Measurements from ENCODE around the gene MLXIPL.
"Not testable (repeated sequence)": the region's sequence is repeated elsewhere in the genome, so short reads cannot be mapped to it uniquely, and the experiment has no call there.

MLXIPL gene, protein sequence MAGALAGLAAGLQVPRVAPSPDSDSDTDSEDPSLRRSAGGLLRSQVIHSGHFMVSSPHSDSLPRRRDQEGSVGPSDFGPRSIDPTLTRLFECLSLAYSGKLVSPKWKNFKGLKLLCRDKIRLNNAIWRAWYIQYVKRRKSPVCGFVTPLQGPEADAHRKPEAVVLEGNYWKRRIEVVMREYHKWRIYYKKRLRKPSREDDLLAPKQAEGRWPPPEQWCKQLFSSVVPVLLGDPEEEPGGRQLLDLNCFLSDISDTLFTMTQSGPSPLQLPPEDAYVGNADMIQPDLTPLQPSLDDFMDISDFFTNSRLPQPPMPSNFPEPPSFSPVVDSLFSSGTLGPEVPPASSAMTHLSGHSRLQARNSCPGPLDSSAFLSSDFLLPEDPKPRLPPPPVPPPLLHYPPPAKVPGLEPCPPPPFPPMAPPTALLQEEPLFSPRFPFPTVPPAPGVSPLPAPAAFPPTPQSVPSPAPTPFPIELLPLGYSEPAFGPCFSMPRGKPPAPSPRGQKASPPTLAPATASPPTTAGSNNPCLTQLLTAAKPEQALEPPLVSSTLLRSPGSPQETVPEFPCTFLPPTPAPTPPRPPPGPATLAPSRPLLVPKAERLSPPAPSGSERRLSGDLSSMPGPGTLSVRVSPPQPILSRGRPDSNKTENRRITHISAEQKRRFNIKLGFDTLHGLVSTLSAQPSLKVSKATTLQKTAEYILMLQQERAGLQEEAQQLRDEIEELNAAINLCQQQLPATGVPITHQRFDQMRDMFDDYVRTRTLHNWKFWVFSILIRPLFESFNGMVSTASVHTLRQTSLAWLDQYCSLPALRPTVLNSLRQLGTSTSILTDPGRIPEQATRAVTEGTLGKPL

DNA sequence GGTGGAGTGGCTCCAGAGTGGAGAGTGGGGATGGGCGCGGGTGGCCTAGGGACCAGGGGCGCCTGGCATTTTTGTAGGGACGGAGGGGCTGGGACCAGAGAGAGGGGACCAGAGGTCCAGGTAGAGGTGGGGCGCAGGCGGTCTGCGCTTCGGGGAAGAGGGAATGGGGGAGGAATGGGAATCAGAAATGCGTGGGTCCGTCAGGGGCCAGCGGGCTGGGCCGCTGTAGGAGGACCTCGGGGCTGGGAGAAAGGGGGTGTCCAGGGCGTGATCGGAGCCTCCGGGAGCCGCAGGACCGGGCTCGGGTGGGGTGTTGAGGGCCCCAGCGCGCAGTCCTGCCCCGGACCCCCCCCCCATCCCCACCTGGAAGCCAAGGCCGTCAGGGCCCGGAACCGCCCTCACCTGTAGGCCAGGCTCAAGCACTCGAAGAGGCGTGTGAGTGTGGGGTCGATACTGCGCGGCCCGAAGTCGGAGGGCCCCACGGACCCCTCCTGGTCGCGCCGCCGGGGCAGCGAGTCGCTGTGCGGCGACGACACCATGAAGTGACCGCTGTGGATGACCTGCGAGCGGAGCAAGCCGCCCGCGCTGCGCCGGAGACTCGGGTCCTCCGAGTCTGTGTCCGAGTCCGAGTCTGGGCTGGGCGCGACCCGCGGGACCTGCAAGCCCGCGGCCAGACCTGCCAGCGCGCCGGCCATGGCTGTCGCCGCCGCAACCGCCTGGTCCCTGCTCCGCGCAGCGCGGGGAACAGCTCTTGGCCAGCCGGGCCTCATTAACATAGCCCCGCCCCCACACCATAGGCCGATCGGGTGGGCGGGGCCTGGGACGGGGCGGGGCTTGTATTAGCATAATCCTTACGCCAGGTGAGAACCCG is at the start of gene MLXIPL:
Gene MLXIPL (minus strand): TSS at position 725 of the 871 bp plus-strand sequence. CDS start 30 bp downstream, at position 695.
- DNase-seq (ENCODE audit: low spot score) = peak; percentile 55

DNA sequence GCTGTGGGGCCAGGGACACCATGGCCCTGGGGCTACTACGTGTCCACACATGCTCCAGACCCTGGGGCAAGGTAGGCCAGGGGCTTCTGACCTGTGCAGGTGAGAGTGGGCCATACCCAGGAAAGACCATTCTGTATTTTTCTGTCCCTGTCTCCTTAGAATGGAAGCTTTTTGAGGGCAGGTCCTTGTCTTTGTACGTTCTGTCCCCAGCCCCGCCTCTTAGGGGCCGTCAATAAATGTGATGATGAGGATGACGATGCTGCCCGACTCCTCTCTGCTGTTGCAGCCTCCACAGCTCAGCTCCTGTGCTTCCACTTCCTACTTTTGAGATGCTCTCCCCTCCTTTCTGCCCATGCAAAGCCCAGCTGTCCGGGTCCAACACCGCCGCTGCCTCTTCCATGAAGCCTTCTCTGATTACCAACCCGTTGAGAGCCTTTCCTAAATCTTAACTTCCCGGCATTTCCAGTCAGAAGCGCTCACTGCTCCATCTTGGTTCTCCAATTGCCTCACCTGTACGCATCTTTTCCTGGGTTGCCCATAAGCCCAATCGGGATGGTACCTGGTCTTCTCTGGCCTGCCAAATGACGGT is 47.6 kb upstream of the MLXIPL start:
- no peak for DNase-seq (ENCODE audit: low spot score)

DNA sequence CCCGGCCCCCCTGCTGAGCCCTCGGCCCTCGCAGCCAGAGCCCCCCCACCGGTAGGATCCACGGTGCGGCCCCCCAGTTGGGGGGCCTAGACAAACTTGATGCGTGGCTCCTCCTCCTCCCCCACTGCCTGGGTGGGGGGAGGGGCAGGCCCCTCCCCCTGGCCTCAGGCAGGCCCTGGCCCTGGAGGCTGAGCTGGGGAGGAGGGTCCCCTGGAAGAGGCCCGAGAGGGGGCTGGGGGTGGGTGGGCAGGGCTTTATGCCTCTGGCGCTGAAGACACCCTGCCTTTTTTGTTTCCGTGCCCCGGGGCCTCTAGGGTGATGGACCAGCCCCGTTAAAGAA is 47.0 kb upstream of the MLXIPL start:
- DNase-seq (ENCODE audit: low spot score) = no peak

DNA sequence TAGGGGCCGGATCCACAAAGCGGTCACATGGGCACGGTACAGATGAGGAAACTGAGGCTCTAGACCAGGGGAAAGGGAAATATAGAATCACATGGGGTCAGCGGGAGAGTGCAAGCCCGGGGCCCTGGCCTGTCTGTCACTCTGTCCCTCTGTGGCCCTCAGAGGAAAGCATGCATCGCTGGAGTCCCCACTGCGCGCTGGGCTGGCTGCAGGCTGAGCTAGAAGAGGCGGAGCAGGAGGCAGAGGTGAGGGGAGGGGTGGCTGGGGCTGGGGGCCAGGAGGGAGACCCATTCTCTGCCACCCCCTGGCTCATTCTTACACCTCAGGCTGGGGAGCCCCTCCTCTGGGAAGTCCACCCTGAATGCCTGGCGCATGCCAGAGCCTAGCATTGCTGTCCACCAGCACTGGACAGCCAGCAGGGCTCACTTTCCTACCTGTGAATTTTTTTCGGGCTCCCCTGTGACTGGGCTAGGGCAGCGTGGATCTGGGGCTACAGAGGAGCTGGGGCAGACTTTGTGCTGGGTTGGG is 45.6 kb upstream of the MLXIPL start:
- no peak for DNase-seq (ENCODE audit: low spot score)

DNA sequence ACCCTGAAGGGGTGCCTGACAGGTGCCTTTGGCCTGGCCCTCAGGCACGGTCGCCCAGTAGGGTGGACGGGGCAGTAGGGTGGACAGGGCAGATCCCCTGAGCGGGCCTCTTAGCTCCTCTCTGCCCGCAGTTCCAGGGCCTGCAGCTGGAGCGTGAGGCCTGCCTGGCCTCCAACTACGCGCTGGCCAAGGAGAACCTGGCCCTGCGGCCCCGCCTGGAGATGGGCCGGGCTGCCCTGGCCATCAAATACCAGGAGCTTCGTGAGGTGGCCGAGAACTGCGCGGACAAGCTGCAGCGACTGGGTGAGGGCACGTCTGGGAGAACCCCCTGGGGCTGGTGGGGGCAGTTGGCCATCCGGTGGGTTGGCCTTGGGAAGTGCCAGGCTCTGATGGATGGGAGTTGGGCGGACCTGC is 45.0 kb upstream of the MLXIPL start:
- no peak for DNase-seq (ENCODE audit: low spot score)

DNA sequence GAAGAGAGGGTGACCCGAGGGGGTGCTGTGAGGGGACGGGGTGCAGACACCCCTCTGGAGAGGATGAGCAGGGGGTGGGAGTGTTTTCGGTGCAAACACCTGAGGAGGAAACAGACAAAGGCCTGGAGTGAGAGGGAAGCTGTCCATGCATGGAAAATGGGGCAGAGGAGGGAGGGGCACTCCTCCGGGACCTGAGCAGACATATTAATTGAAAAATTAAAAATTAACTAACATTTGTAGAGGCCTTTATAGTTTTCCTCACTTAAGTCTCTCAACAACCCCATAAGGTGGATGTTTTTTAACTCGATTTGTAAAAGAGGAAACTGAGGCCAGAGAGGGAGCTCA is 44.5 kb upstream of the MLXIPL start:
- no peak for DNase-seq (ENCODE audit: low spot score)

DNA sequence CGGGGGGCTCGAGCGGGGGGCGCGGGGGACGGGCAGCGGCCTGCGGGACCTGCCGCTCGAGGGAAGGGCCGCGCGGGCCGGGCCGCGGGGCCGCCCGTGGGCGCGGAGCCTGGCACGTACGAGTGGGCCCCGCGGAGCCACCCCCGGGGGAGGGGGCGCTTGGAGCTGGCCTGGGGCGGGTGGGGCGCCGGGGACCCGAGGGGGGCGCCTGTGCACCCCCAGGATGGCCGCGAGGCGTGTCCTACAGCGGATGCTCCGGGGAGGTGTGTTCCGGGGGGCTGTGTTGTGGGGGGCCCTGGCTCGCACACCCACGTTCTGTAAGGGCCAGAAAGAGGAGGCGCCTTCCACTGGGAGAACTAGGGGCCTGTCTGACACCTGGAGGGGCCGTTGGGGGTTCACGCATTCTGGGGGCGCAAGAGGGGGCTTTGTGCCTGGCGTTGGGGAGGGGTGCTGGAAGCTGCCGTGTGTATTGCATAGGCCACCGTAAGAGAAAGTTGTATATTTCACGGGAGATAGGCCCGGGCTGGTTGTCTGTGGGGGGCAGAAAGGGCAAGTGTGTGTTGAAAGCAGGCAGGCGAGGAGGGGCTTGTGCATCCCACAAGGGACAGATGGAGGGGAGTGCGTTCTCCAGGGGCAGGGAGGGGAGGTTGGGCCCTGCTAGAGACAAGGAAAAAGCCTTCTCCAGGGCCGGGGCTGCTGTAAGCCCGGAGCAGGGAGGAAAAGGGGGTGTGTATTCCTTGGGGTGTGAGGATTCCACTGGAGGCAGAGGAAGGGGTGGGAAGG is 44.0 kb upstream of the MLXIPL start:
- no peak for DNase-seq (ENCODE audit: low spot score)

DNA sequence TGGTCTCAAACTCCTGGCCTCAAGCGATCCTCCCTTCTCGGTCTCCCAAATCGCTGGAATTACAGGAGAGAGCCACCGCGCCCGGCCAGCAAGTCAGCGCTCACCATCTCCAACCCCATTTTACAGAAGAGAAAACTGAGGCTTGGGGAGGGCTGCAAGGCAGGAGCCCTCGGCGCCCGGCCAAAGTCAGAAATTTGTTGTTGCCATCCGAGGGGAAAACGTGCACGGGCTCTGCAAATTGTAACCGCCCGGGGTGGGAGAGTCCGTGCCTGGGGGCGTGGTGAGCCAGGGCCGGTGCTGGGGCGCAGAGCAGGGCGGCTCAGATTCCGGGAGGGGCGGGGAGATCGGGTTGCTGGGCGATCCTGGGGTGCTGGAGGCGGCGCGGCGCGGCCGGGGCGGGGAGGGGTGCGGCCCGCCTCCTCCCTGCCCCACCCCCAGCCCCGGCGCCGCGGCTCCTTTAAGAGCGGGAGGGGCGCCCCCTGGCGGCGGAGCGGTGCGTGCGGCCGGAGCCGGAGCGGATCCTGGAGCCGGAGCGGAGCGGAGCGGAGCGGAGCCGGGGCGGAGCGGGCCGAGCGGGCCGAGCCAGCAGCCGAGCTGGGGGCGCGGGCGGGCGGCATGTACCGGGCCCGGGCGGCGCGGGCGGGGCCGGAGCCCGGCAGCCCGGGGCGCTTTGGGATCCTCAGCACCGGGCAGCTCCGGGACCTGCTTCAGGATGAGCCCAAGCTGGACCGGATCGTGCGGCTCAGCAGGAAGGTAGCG is 43.2 kb upstream of the MLXIPL start, which contains the start of gene VPS37D:
Gene VPS37D (plus strand): TSS at position 488 of the 759 bp plus-strand sequence. CDS start 128 bp downstream, at position 616.
- peak; percentile 69 for DNase-seq (ENCODE audit: low spot score)

DNA sequence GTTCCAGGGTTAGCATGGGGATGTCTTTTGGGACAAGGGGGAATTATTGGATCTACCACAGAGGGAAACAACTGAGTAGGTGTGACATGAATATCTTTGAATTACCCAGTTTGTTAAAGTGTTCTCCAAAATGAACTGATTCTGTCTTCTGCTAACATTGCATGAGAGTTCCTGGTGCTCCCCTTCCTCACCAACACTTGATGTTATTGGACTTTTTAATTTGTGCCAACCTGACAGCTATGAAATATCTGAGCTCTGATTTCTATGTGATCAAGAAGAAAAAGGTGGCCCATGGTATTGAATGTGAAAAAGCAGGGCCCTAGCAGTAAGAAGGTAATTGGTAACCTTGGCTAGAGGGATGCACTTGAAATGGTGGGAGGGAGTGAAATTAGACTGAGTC is 38.7 kb upstream of the MLXIPL start:
- no peak for DNase-seq (ENCODE audit: low spot score)

DNA sequence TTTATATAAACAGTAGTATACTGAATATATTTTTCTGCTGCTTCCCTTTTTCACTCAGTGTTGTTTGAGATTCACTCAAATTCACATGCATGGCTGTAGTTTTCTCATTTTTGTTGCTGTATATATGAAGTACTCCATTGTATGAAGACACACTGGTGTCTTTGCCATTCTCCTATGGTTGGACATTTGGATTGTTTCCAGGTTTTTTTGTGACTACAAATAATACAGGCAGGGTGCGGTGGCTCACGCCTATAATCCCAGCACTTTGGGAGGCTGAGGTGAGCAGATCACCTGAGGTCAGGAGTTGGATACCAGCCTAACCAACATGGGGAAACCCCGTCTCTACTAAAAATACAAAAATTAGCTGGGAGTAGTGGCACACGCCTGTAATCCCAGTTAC is 36.3 kb upstream of the MLXIPL start:
- DNase-seq (ENCODE audit: low spot score) = not testable (repeated sequence)

DNA sequence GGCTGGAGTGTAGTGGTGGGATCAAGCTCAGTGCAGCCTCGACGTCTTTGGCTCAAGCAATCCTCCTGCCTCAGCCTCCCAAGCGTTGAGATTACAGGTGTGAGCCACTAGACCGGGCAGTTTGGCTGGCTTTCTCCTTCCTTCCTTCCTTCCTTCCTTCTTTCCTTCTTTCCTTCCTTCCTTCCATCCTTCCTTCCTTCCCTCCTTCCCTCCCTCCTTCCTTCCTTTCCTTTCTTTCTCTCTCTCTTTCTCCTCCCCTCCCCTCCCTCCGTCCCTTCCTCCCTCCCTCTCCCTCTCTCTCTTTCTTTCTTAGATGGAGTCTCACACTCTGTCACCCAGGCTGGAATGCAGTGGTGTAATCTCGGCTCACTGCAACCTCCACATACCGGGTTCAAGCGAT is 35.7 kb upstream of the MLXIPL start:
- DNase-seq (ENCODE audit: low spot score) = no peak

DNA sequence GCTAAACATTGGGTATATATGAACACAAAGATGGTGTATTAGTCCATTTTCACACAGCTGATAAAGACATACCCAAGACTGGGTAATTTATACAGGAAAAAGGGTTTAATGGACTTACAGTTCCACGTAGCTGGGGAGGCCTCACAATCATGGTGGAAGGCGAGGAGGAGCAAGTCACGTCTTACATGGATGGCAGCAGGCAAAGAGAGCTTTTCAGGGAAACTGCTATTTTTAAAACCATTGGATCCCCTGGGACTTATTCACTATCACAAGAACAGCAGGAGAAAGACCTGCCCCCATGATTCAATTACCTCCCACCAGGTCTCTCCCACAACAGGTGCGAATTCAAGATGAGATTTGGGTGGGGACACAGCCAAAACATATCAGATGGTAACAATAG is 31.0 kb upstream of the MLXIPL start:
- DNase-seq (ENCODE audit: low spot score) = not testable (repeated sequence)

DNA sequence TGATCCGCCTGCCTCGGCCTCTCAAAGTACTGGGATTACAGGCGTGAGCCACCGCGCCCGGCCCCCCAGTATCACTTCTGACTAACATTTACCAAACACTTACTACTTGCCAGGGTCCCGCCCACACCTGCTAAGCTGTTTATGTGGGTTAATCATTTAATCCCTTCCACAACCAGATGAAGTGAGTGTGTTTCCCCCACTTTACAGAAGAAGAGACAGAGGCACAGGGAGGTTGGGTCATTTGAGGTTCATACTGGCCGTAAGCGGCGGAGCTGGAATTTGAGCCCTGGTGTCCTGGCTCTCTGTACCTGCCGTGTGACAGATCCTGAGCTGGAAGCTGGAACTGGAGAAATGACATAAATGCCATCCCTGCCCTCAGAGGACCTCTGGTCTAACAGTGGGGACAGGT is 28.2 kb upstream of the MLXIPL start:
- no peak for DNase-seq (ENCODE audit: low spot score)

DNA sequence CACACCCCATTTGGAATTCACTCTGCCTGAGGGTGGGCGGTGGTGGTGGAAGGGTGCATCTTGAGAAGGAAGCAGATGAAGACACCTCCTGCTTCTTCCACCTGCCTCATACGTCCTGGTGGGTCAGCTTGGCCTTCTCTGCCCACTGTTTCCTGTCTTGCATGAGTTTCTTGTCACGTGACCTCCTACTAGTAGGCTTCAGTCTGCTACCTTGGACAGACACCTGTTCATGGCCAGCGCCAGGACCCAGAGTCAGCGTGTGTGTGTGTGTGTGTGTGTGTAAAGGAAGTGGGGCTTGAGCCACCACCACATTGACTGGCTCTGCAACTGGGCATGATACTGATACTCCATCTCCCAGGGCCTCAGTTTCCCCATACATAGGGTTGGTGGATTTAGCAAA is 26.2 kb upstream of the MLXIPL start:
- no peak for DNase-seq (ENCODE audit: low spot score)

DNA sequence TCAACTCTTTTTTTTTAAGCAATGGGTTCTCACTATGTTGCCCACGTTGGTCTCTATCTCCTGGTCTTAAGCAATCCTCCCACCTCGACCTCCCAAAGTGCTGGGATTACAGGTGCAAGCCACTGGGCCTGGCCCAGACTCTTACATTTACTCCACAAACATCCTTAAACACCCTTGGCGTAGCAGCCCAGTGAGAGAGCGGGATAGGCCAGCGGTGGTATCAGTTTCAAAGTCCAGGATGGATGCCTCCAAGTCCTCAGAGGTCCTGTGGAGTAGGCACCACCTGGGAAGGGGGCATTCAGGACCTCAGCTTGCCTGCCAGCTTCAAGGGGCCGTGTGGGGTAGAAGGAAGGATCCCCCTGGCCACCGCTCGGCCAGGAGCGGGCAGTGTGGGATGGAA is 25.3 kb upstream of the MLXIPL start:
- DNase-seq (ENCODE audit: low spot score) = no peak

DNA sequence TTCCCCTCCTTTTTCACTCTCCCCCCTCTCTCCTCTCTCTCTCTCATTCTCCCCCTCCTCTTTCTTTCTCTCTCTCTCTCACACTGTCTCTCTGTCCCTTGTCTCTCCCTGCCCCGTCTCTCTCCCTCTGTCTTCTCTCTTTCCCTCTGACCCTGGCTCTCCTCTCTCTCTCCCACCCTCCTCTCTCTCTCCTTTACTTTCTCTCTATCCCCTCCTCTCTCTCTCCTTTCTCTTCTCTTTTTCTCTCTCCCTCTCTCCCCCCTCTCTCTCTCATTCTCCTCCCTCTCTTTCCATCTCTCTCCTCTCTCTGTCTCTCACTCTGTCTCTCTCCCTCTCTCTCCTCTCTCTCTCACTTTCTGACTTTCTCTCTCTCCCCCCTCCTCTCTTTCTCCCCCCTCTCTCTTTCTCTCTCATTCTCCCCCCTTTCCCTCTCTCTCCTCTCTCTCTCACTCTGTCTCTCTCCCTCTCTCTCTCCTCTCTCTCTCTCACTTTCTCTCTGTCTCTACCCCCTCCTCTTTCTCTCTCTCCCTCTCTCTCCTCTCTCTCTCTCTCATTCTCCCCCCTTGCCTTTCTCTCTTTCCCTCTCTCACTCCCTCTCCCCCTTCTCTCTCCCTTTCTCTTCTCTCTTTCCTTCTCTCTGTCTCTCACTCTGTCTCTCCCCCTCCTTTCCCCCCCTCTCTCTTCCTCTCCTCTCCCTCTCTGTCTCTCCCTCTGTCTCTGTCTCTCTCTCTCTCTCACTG is 24.4 kb upstream of the MLXIPL start:
- DNase-seq (ENCODE audit: low spot score) = no peak

DNA sequence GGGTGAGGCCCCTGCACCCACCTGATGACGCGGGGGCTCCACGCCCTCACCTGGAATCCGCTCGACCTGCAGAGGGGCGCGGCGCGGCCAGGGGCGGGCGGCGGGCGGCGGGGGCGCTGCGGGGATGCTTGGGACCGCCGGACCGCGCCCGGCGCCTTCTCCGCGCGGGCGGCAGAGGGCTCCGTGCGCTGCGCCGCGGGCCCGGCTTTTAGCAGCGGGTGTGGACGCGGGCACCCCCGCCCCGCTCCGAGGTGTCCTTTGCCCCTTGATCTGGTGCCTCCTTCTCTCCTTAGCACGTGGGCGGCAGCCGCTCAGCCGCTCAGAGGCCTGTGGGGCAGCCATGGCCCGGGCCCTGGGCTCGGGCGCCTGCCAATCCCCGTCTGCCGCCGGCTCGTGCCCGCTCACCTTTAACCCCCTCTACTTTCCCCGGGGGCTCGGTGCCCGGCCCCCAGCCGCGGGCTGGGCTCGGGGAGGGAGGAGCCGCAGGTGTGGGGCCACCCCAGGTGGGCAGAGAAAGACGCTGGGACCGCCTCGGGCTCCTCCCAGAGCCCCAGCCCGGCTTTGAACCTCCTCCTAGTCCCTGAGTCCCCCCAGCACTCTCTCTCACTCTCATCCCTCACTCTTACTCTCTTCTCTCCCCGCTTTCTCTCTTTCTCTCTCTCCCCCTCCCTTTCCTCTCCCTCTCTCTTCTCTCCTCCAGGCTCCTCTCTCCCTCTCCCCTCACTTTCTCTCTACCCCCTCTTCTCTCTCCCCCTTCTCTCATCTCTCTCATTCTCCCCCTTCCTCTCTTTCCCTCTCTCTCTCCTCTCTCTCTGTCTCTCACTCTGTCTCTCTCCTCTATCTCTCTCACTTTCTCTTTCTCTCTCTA is 23.6 kb upstream of the MLXIPL start:
- DNase-seq (ENCODE audit: low spot score) = no peak
